Thoracic aorta (tissue), 2 donors: Measurements from ENCODE around the gene PAPOLG. TPM values are rescaled to one million over a fixed set of nuclear protein-coding genes. Genes with fewer than 3 reads are reported as not detected.
"Not testable (repeated sequence)": the region's sequence is repeated elsewhere in the genome, so short reads cannot be mapped to it uniquely, and the experiment has no call there.

Experiments used
- ATAC-seq: fragments of 150-250 bp; one replicate; pipeline ENCODE4 v1.8.0; 2017; ENCODE audit warnings: low read depth; ENCODE audit not compliant: insufficient number of reproducible peaks, low FRiP score
- DNase-seq: peaks from one replicate; pipeline ENCODE4 v3.0.0-alpha.2; 2020; ENCODE audit warnings: low spot score
- H3K27ac ChIP-seq, 2 donors: fragments of 200-600 bp; sonication (generic); 1 replicate in 1 of 2; 2 replicates in 1 of 2; pipeline ENCODE4 v1.5.1; 2016; ENCODE audit warnings: mild to moderate bottlenecking in 2 of 2, moderate library complexity in 2 of 2
- H3K27me3 ChIP-seq: fragments of 200-600 bp; sonication (generic); replicated peaks from 2 replicates; pipeline ENCODE4 v1.6.0; 2016; ENCODE audit warnings: mild to moderate bottlenecking; ENCODE audit not compliant: insufficient read depth
- H3K36me3 ChIP-seq: fragments of 200-600 bp; sonication (generic); one replicate; pipeline ENCODE4 v1.5.1; 2016
- H3K4me1 ChIP-seq, 2 donors: fragments of 200-600 bp; sonication (generic); 1 replicate in 1 of 2; 2 replicates in 1 of 2; pipeline versions ENCODE4 v1.5.1 to v1.6.0; 2016; ENCODE audit warnings: low read depth in 2 of 2, mild to moderate bottlenecking in 1 of 2; ENCODE audit not compliant: control insufficient read depth in 1 of 2
- H3K4me3 ChIP-seq: fragments of 200-600 bp; sonication (generic); 2 replicates; pipeline ENCODE4 v1.5.1; 2016; ENCODE audit warnings: mild to moderate bottlenecking
- H3K9me3 ChIP-seq: fragments of 200-600 bp; sonication (generic); 2 replicates; pipeline ENCODE4 v1.5.1; 2016
- total RNA-seq, 2 donors: library from RNA; depleted of rRNA; stranded (reverse); fragments of >200 nt; gene quantifications; one replicate each; pipeline versions ENCODE4 v1.1.0 to v1.2.3, GENCODE V29; 2016
- TF ChIP-seq, protein P1 (sequence below): fragments of 200-600 bp; sonication (generic); IDR thresholded peaks from one replicate; pipeline ENCODE4 v1.5.1; 2019; ENCODE audit warnings: antibody characterized with exemption

Gene PAPOLG
- total RNA-seq, 2 donors from 2014 or later = 14.5 to 21.9 TPM

DNA sequence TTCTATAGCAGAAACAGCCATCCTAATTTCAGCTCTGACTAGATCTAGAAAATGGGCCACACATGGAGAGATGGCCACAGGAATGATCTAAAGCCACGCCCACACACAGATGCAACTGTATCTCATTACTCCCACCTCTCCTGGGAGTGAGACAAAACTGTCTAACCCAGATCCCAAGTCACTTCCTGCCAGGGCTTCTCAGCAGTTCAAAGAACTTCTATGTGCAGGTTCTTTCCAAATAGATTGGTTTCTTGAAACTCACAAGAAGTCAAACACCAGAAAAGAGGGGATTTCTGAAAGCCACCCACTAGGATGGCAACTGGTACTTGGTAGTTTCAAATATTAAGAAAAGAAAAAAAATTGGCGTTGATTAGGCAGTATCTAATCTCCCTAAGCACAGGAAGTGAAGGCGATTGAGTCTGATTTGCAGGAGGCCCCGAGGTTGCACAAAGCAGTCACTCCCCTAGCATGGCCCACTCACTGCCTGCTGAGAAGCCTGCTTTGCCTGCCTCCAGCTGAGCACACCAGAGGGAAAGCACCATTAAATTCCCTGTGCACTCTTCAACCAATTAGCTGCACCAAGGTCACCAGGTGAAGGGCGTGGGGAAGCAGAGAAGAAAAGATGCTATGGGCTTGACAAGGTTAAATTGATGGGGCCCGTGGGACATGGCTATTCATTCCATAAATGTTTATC, 51.1 kb downstream of the PAPOLG start:
- H3K9me3 ChIP-seq = no peaks in the 10 kb centered on the region
- DNase-seq = no peak
- no peak overlapping the region for H3K27ac ChIP-seq
- no peak overlapping the region for H3K4me3 ChIP-seq
- no peaks in the 10 kb centered on the region for H3K4me1 ChIP-seq
- peaks cover 4% of the 10 kb centered on the region for H3K36me3 ChIP-seq
- no peaks in the 10 kb centered on the region for H3K27me3 ChIP-seq
- ATAC-seq = no peak
- TF ChIP-seq, protein P1, sequence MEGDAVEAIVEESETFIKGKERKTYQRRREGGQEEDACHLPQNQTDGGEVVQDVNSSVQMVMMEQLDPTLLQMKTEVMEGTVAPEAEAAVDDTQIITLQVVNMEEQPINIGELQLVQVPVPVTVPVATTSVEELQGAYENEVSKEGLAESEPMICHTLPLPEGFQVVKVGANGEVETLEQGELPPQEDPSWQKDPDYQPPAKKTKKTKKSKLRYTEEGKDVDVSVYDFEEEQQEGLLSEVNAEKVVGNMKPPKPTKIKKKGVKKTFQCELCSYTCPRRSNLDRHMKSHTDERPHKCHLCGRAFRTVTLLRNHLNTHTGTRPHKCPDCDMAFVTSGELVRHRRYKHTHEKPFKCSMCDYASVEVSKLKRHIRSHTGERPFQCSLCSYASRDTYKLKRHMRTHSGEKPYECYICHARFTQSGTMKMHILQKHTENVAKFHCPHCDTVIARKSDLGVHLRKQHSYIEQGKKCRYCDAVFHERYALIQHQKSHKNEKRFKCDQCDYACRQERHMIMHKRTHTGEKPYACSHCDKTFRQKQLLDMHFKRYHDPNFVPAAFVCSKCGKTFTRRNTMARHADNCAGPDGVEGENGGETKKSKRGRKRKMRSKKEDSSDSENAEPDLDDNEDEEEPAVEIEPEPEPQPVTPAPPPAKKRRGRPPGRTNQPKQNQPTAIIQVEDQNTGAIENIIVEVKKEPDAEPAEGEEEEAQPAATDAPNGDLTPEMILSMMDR = no peak

DNA sequence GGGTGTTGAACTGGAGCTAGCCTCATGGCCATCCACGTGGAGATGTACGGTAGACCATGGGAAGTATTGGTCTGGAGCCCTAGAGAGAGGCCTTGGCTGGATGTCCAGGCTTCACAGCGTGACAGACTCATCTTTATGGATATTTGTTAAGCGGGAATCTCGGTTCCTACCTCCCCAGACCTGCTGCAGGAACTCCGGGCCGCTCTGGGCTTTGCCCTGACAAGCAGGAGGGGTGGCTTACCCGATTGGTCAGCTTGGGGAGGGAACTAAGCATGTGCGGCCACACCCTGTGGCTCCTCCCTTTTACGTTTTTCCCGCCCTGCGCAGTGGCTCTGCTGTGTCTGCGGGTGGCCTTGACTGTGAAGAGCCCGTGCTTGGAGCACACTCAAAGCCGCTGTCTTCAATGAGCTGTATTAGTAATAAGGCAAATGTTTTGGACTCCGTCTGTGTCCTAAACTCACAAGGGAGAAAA, 52.3 kb downstream of the PAPOLG start:
- no peak for DNase-seq
- no peak for ATAC-seq
- TF ChIP-seq, protein P1 = no peak

DNA sequence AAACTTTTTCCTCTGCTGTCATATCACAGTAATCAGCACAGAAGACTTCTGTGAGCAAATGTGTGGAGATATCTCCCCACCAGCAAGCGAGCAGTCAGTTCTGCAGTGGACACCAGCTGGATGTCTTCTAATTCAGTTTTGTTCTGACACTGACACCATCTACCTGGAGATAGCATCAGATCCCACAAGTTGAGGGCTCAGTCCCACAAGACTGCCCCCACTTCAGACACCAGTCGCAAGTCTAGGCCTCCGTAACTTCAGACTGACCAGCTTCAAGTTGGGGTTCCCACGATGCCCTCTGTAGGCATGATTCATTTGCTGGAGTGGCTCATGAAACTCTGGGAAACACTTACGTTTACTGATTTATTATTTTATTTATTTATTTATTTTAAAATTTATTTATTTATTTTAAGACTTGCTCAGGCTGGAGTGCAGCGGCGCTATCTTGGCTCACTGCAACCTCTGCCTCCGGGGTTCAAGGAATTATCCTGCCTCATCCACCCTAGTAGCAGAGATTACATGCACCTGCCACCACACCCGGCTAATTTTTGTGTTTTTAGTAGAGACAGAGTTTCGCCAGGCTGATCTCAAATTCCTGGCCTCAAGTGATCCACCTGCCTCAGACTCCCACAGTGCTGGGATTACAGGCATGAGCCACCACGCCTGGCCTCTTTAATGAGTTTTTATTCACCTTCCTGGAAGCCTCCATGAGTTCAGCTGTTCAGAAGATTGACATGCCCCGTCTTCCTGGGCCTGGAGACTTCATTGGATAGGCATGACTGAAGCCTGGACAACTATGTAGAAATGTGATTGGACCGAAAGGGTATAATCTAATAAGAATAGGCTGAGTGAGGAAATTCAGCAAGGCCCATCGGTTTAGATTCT, 55.7 kb downstream of the PAPOLG start:
- no peaks in the 10 kb centered on the region for H3K27me3 ChIP-seq
- DNase-seq (no peak), ATAC-seq (no peak)
- TF ChIP-seq, protein P1 = no peak
- no peak overlapping the region for H3K4me3 ChIP-seq
- no peaks in the 10 kb centered on the region for H3K9me3 ChIP-seq
- H3K36me3 ChIP-seq = no peaks in the 10 kb centered on the region
- H3K27ac ChIP-seq = no peak overlapping the region
- H3K4me1 ChIP-seq = no peaks in the 10 kb centered on the region

More for the DNA sequence above, 52.3 kb downstream of the PAPOLG start:
- H3K4me3 ChIP-seq = no peak overlapping the region
- no peak overlapping the region for H3K27ac ChIP-seq
- no peaks in the 10 kb centered on the region for H3K9me3 ChIP-seq
- no peaks in the 10 kb centered on the region for H3K27me3 ChIP-seq
- H3K36me3 ChIP-seq = peaks cover 4% of the 10 kb centered on the region
- no peaks in the 10 kb centered on the region for H3K4me1 ChIP-seq

DNA sequence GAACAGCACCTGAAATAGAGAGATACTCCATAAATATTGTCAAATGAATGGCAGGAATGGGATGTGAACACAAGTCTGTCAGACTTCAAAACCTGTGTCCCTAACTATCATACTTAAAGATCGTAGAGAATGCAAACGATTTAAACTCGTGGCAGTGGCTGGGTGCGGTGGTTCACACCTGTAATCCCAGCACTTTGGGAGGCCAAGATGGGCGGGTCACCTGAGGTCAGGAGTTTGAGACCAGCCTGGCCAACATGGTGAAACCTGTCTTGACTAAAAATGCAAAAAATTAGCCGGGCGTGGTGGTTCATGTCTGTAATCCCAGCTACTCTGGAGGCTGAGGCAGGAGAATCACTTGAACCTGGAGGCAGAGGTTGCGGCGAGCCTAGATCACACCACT, 61.1 kb downstream of the PAPOLG start:
- not testable (repeated sequence) for ATAC-seq, H3K27me3 ChIP-seq, H3K4me1 ChIP-seq, H3K27ac ChIP-seq, DNase-seq, H3K9me3 ChIP-seq, H3K36me3 ChIP-seq, H3K4me3 ChIP-seq

DNA sequence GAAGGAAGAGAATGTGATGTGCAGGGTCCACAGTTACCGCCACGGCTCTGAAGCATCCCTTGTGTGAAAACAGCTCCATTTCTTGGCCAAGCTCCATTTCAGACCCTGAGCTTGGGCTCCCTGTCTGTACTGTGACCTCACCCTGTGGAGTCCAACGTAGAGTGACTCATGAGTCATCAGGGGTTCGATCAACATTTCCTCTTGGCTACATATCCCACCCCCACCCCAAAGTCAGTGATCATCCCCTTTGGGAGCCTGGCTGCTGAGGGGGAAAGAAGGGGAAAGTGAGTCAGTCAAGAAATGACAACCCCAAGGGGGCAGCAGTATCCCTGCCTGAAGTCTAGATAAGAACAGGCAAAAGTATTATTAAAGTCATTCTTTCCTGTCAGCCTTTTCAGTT, 62.2 kb downstream of the PAPOLG start:
- Histone ChIP-seq H3K9me3 (no peaks in the 10 kb centered on the region), H3K27me3 (no peaks in the 10 kb centered on the region), H3K27ac (no peak overlapping the region), H3K4me1 (no peaks in the 10 kb centered on the region), H3K36me3 (no peaks in the 10 kb centered on the region), H3K4me3 (no peak overlapping the region)
- TF ChIP-seq, protein P1 = no peak
- no peak for ATAC-seq
- no peak for DNase-seq
